H9 (cell line): Measurements from ENCODE around the gene NXN. TPM values are rescaled to one million over a fixed set of nuclear protein-coding genes. Genes with fewer than 3 reads are reported as not detected.
A peak's percentile ranks its signal among the peaks of the same experiment; 100 is the strongest.

ENCODE experiments used
- DNase-seq: peaks from one replicate; pipeline ENCODE4 v3.0.0-alpha.2; 2017
- H2AFZ ChIP-seq: one replicate; pipeline ENCODE4 v1.6.1; 2013; ENCODE audit warnings: mild to moderate bottlenecking, low read length, control low read depth, moderate library complexity
- H2AK5ac ChIP-seq: 2 replicates; pipeline ENCODE4 v1.6.1; 2013; ENCODE audit warnings: low read length, control low read depth, mixed read lengths; ENCODE audit not compliant: insufficient read length
- H2BK120ac ChIP-seq: one replicate; pipeline ENCODE4 v1.6.1; 2013; ENCODE audit warnings: low read depth, mild to moderate bottlenecking, low read length, control low read depth, inconsistent platforms; ENCODE audit not compliant: poor library complexity, severe bottlenecking
- H2BK12ac ChIP-seq: 2 replicates; pipeline ENCODE4 v1.6.1; 2013; ENCODE audit warnings: low read length, control low read depth, mixed read lengths, low read depth; ENCODE audit not compliant: insufficient read length
- H2BK15ac ChIP-seq: 2 replicates; pipeline ENCODE4 v1.6.1; 2013; ENCODE audit warnings: low read depth, low read length, control low read depth
- H2BK20ac ChIP-seq: one replicate; pipeline ENCODE4 v1.6.1; 2013; ENCODE audit warnings: low read depth, mild to moderate bottlenecking, low read length, control low read depth, inconsistent platforms; ENCODE audit not compliant: poor library complexity, severe bottlenecking
- H2BK5ac ChIP-seq: 2 replicates; pipeline ENCODE4 v1.6.1; 2013; ENCODE audit warnings: low read length, control low read depth, mixed read lengths; ENCODE audit not compliant: insufficient read length
- H3K14ac ChIP-seq: 2 replicates; pipeline ENCODE4 v1.6.1; 2013; ENCODE audit warnings: low read length, control low read depth; ENCODE audit not compliant: insufficient read depth
- H3K18ac ChIP-seq: 2 replicates; pipeline ENCODE4 v1.6.1; 2013; ENCODE audit warnings: low read depth, mild to moderate bottlenecking, mixed read lengths, low read length, control low read depth; ENCODE audit not compliant: insufficient read length
- H3K23ac ChIP-seq: 2 replicates; pipeline ENCODE4 v1.6.1; 2013; ENCODE audit warnings: low read length, control low read depth, mixed read lengths, low read depth; ENCODE audit not compliant: insufficient read length
- H3K23me2 ChIP-seq: 2 replicates; pipeline ENCODE4 v1.6.1; 2013; ENCODE audit warnings: low read depth, mild to moderate bottlenecking, mixed read lengths, low read length, control low read depth; ENCODE audit not compliant: insufficient read length, poor library complexity, severe bottlenecking
- H3K27ac ChIP-seq: 2 replicates; pipeline ENCODE4 v1.5.1; 2013; ENCODE audit warnings: low read length, control low read depth, mixed read lengths, low read depth; ENCODE audit not compliant: insufficient read length
- H3K27me3 ChIP-seq: 2 replicates; pipeline ENCODE4 v1.6.1; 2013; ENCODE audit warnings: low read length, control low read depth, inconsistent platforms; ENCODE audit not compliant: insufficient read depth
- H3K4ac ChIP-seq: 2 replicates; pipeline ENCODE4 v1.6.1; 2013; ENCODE audit warnings: low read depth, mild to moderate bottlenecking, control low read depth, inconsistent platforms, low read length, moderate library complexity
- H3K4me1 ChIP-seq: 2 replicates; pipeline ENCODE4 v1.6.1; 2013; ENCODE audit warnings: low read length, control low read depth, inconsistent platforms; ENCODE audit not compliant: insufficient read depth
- H3K4me2 ChIP-seq: 2 replicates; pipeline ENCODE4 v1.6.1; 2013; ENCODE audit warnings: low read length, control low read depth, mixed read lengths; ENCODE audit not compliant: insufficient read length, insufficient read depth
- H3K56ac ChIP-seq: 2 replicates; pipeline ENCODE4 v1.6.1; 2013; ENCODE audit warnings: low read depth, mild to moderate bottlenecking, mixed read lengths, low read length, control low read depth; ENCODE audit not compliant: insufficient read length
- H3K79me1 ChIP-seq: 2 replicates; pipeline ENCODE4 v1.6.1; 2013; ENCODE audit warnings: low read depth, mild to moderate bottlenecking, moderate library complexity, low read length, control low read depth, inconsistent platforms; ENCODE audit not compliant: insufficient read depth, poor library complexity, severe bottlenecking
- H3K79me2 ChIP-seq: 2 replicates; pipeline ENCODE4 v1.6.1; 2013; ENCODE audit warnings: low read length, control low read depth, inconsistent platforms; ENCODE audit not compliant: insufficient read depth
- H3K9ac ChIP-seq: 2 replicates; pipeline ENCODE4 v1.6.1; 2013; ENCODE audit warnings: low read length, control low read depth, mixed read lengths; ENCODE audit not compliant: insufficient read length; ENCODE audit errors: extremely low read depth
- H3K9me3 ChIP-seq: one replicate; pipeline ENCODE4 v1.6.1; 2013; ENCODE audit warnings: low read depth, low read length, inconsistent platforms; ENCODE audit not compliant: control insufficient read depth
- H3T11ph ChIP-seq: one replicate; pipeline ENCODE4 v1.6.1; 2013; ENCODE audit warnings: mild to moderate bottlenecking, low read length, control low read depth, inconsistent platforms
- H4K20me1 ChIP-seq: one replicate; pipeline ENCODE4 v1.6.1; 2013; ENCODE audit not compliant: control insufficient read depth, insufficient read length, insufficient read depth
- H4K5ac ChIP-seq: 2 replicates; pipeline ENCODE4 v1.6.1; 2013; ENCODE audit warnings: low read depth, mild to moderate bottlenecking, mixed read lengths, low read length, control low read depth; ENCODE audit not compliant: insufficient read length
- H4K8ac ChIP-seq: replicated peaks from 2 replicates; pipeline ENCODE4 v1.6.1; 2013; ENCODE audit warnings: low read length, control low read depth, mixed read lengths, low read depth; ENCODE audit not compliant: insufficient read length
- H4K91ac ChIP-seq: 2 replicates; pipeline ENCODE4 v1.6.1; 2013; ENCODE audit warnings: low read depth, mild to moderate bottlenecking, moderate library complexity, mixed read lengths, low read length, control low read depth; ENCODE audit not compliant: insufficient read length
- H3K27ac Mint-ChIP-seq, 3 experiments: 2 replicates in 2 of 3; 3 replicates in 1 of 3; pipeline ENCODE4 v1.8.0; 2020 to 2021; ENCODE audit warnings: mixed read lengths in 3 of 3, mild to moderate bottlenecking in 1 of 3, moderate library complexity in 1 of 3
- H3K27me3 Mint-ChIP-seq: 2 replicates; pipeline ENCODE4 v1.8.0; 2021; ENCODE audit warnings: low read depth, mild to moderate bottlenecking, moderate library complexity, mixed read lengths
- H3K36me3 Mint-ChIP-seq, 3 experiments: 2 replicates in 2 of 3; 3 replicates in 1 of 3; pipeline ENCODE4 v1.8.0; 2020 to 2021; ENCODE audit warnings: low read depth in 3 of 3, mixed read lengths in 3 of 3; ENCODE audit not compliant: insufficient read depth in 1 of 3
- H3K4me1 Mint-ChIP-seq, 2 experiments: 2 replicates each; pipeline ENCODE4 v1.8.0; 2020; ENCODE audit warnings: mixed read lengths in 2 of 2
- H3K4me3 Mint-ChIP-seq, 2 experiments: 2 replicates in 1 of 2; 3 replicates in 1 of 2; pipeline ENCODE4 v1.8.0; 2020 to 2021; ENCODE audit warnings: mild to moderate bottlenecking in 2 of 2, mixed read lengths in 2 of 2, moderate library complexity in 1 of 2
- H3K9me3 Mint-ChIP-seq, 2 experiments: 2 replicates in 1 of 2; 3 replicates in 1 of 2; pipeline ENCODE4 v1.8.0; 2020; ENCODE audit warnings: mild to moderate bottlenecking in 2 of 2, mixed read lengths in 2 of 2, moderate library complexity in 1 of 2
- CTCF ChIP-seq: fragments of 200-600 bp; sonication (generic); conservative IDR thresholded peaks from 3 replicates; pipeline ENCODE4 v1.8.0; 2021; ENCODE audit warnings: antibody characterized with exemption, mild to moderate bottlenecking
- WGBS: extraction: QIAGEN DNeasy Blood & Tissue Kit; methylation state at CpG from one replicate; pipeline ENCODE4 v1.1.7; 2013; ENCODE audit warnings: missing lambda C conversion rate, low lambda C conversion rate, mixed read lengths; ENCODE audit not compliant: insufficient read length; ENCODE audit errors: extremely low coverage; 5-methylcytosine and 5-hydroxymethylcytosine counted together
- total RNA-seq: library from RNA; stranded (reverse); gene quantifications from 2 replicates; pipeline ENCODE4 v1.2.1, GENCODE V29; 2021

NXN gene
- total RNA-seq, 1 experiment from 2014 or later: 93.6 TPM

- peaks cover 60 to 66% of the 10 kb centered on the region in 2 experiments for H3K4me1 Mint-ChIP-seq
- H3K56ac ChIP-seq: no peak overlapping the region
- peak overlapping the region; percentile 18; the same call in 1 of the 2 replicates for H3K14ac ChIP-seq
- no peak overlapping the region for H3K4ac ChIP-seq
- H4K5ac ChIP-seq: no peak overlapping the region
- no peak for DNase-seq
- no peaks in the 10 kb centered on the region; the same call in 1 of the 2 replicates for H3K79me2 ChIP-seq
- no peak for TF ChIP-seq CTCF
- no peaks in the 10 kb centered on the region for H3K9me3 Mint-ChIP-seq
- peaks cover 8% of the 10 kb centered on the region for H3K79me1 ChIP-seq
- no peak overlapping the region for H2BK5ac ChIP-seq
- H3K27me3 Mint-ChIP-seq: no peaks in the 10 kb centered on the region
- no peak overlapping the region for H2AFZ ChIP-seq
- H3K4me3 Mint-ChIP-seq: no peak overlapping the region
- no peak overlapping the region for H3K4me2 ChIP-seq
- no peak overlapping the region for H3T11ph ChIP-seq
- H3K27ac ChIP-seq: no peak overlapping the region
- H3K18ac ChIP-seq: no peak overlapping the region
- no peak overlapping the region for H2AK5ac ChIP-seq
- no peak overlapping the region for H4K91ac ChIP-seq
- H4K20me1 ChIP-seq: no peaks in the 10 kb centered on the region
- no peaks in the 10 kb centered on the region for H3K4me1 ChIP-seq
- no peak overlapping the region for H3K9ac ChIP-seq
- whole genome bisulfite sequencing: no CpG with 5 or more reads among the region's 25 CpGs
- H3K23ac ChIP-seq: no peak overlapping the region
- H4K8ac ChIP-seq: no peak overlapping the region
- H3K9me3 ChIP-seq: no peaks in the 10 kb centered on the region
- peak overlapping the region in 2 of 3 experiments; percentile 44 to 45; a peak in 2 of 7 replicates for H3K27ac Mint-ChIP-seq
- H3K36me3 Mint-ChIP-seq: peaks cover 2 to 5% (median 2%) of the 10 kb centered on the region in 3 experiments; a peak in 3 of 7 replicates
- H2BK20ac ChIP-seq: no peak overlapping the region
- H2BK15ac ChIP-seq: no peak overlapping the region
- no peak overlapping the region for H2BK12ac ChIP-seq
- no peaks in the 10 kb centered on the region for H3K23me2 ChIP-seq
- H3K27me3 ChIP-seq: no peaks in the 10 kb centered on the region
- no peak overlapping the region for H2BK120ac ChIP-seq
These were observed 129.3 kb downstream of the NXN start for GRCh38 chr17:850086-850850.
